SHP77 (cell line): ENCODE measurements around the gene OR51B4.
A peak's percentile ranks its signal among the peaks of the same experiment; 100 is the strongest.
"Not testable (repeated sequence)": the region's sequence is repeated elsewhere in the genome, so short reads cannot be mapped to it uniquely, and the experiment has no call there.

Experiments
- DNase-seq, 2 experiments: peaks; one replicate each; lab custom pipeline; 2025; lab: John Stamatoyannopoulos, UW

Gene OR51B4

GRCh38 chr11:5294342-5294995, 7.3 kb downstream of the OR51B4 start:
- not testable (repeated sequence) for DNase-seq

- DNase-seq, result no peak
Observed at GRCh38 chr11:5293028-5293427, 8.7 kb downstream of the OR51B4 start.

- DNase-seq, result peak; percentile 0 to 9
Observed at GRCh38 chr11:5291207-5291838, 10.4 kb downstream of the OR51B4 start.

- DNase-seq, result no peak
Observed at GRCh38 chr11:5290106-5290505, 11.6 kb downstream of the OR51B4 start.

GRCh38 chr11:5289696-5290095, 12.1 kb downstream of the OR51B4 start:
- no peak for DNase-seq

GRCh38 chr11:5288906-5289550, 12.7 kb downstream of the OR51B4 start:
- no peak for DNase-seq

GRCh38 chr11:5288108-5288905, 13.4 kb downstream of the OR51B4 start:
- DNase-seq, result no peak

GRCh38 chr11:5286901-5287300, 14.8 kb downstream of the OR51B4 start:
- no peak for DNase-seq

GRCh38 chr11:5286351-5286750, 15.4 kb downstream of the OR51B4 start:
- no peak for DNase-seq

- no peak for DNase-seq
Observed at GRCh38 chr11:5285703-5286340, 15.9 kb downstream of the OR51B4 start.

GRCh38 chr11:5284637-5285036, 17.1 kb downstream of the OR51B4 start:
- no peak for DNase-seq

- no peak for DNase-seq
Observed at GRCh38 chr11:5283882-5284281, 17.9 kb downstream of the OR51B4 start.

- no peak for DNase-seq
Observed at GRCh38 chr11:5283086-5283485, 18.7 kb downstream of the OR51B4 start.

GRCh38 chr11:5282628-5283027, 19.1 kb downstream of the OR51B4 start:
- no peak for DNase-seq

GRCh38 chr11:5281596-5281995, 20.1 kb downstream of the OR51B4 start:
- DNase-seq, result no peak

- DNase-seq, result peak; percentile 50 to 53
Observed at GRCh38 chr11:5280582-5281102, 21.1 kb downstream of the OR51B4 start.

- DNase-seq, result no peak
Observed at GRCh38 chr11:5279471-5280090, 22.2 kb downstream of the OR51B4 start.

GRCh38 chr11:5277807-5278382, 23.9 kb downstream of the OR51B4 start:
- DNase-seq, result no peak

- no peak for DNase-seq
Observed at GRCh38 chr11:5276697-5277096, 25.0 kb downstream of the OR51B4 start.

GRCh38 chr11:5275369-5276110, 26.2 kb downstream of the OR51B4 start:
- DNase-seq, result no peak
